HG02870 (cell line): Measurements from ENCODE around the gene LAMB4.
"Not testable (repeated sequence)": the region's sequence is repeated elsewhere in the genome, so short reads cannot be mapped to it uniquely, and the experiment has no call there.

ENCODE experiments used
- ATAC-seq: cut with Tn5 transposase; IDR thresholded peaks from one replicate; pipeline ENCODE4 v1.9.1; 2021; ENCODE audit warnings: mild to moderate bottlenecking, moderate library complexity; ENCODE audit not compliant: unreplicated experiment

Gene LAMB4

GRCh38 chr7:108054537-108054936 is 75.6 kb downstream of the LAMB4 start:
- ATAC-seq = no peak

GRCh38 chr7:108053250-108053649 is 76.9 kb downstream of the LAMB4 start:
- no peak for ATAC-seq

GRCh38 chr7:108051454-108051853 is 78.7 kb downstream of the LAMB4 start:
- ATAC-seq = no peak

GRCh38 chr7:108049962-108050361 is 80.2 kb downstream of the LAMB4 start:
- peak; percentile 97 for ATAC-seq

- ATAC-seq = no peak
Measured at GRCh38 chr7:108048422-108048821, 81.7 kb downstream of the LAMB4 start.

- no peak for ATAC-seq
Measured at GRCh38 chr7:108046952-108047506, 83.1 kb downstream of the LAMB4 start.

GRCh38 chr7:108045669-108046068 is 84.5 kb downstream of the LAMB4 start:
- ATAC-seq = no peak

- no peak for ATAC-seq
Measured at GRCh38 chr7:108045154-108045553, 85.0 kb downstream of the LAMB4 start.

- ATAC-seq = no peak
Measured at GRCh38 chr7:108044345-108044744, 85.8 kb downstream of the LAMB4 start.

GRCh38 chr7:108038986-108039385 is 91.2 kb downstream of the LAMB4 start:
- ATAC-seq = no peak

- ATAC-seq = no peak
Measured at GRCh38 chr7:108037741-108038140, 92.4 kb downstream of the LAMB4 start.

GRCh38 chr7:108037140-108037539 is 93.0 kb downstream of the LAMB4 start:
- no peak for ATAC-seq

GRCh38 chr7:108034586-108034985 is 95.6 kb downstream of the LAMB4 start:
- ATAC-seq = no peak

- ATAC-seq = no peak
Measured at GRCh38 chr7:108033776-108034497, 96.2 kb downstream of the LAMB4 start.

- not testable (repeated sequence) for ATAC-seq
Measured at GRCh38 chr7:108033309-108033708, 96.9 kb downstream of the LAMB4 start.

- ATAC-seq = no peak
Measured at GRCh38 chr7:108030516-108030915, 99.6 kb downstream of the LAMB4 start.

- no peak for ATAC-seq
Measured at GRCh38 chr7:108029034-108029433, 101.1 kb downstream of the LAMB4 start.

- no peak for ATAC-seq
Measured at GRCh38 chr7:108028111-108028510, 102.0 kb downstream of the LAMB4 start.

GRCh38 chr7:108027239-108027638 is 102.9 kb downstream of the LAMB4 start:
- ATAC-seq = no peak

GRCh38 chr7:108026647-108027046 is 103.5 kb downstream of the LAMB4 start:
- ATAC-seq = no peak

- no peak for ATAC-seq
Measured at GRCh38 chr7:108026116-108026515, 104.0 kb downstream of the LAMB4 start.

- no peak for ATAC-seq
Measured at GRCh38 chr7:108024538-108024937, 105.6 kb downstream of the LAMB4 start.

- ATAC-seq = no peak
Measured at GRCh38 chr7:108020585-108020984, 109.6 kb downstream of the LAMB4 start.
